Liver (tissue), 3 donors: ENCODE results near the gene PLCB1.

Experiments used
- CTCF ChIP-seq: fragments of 150-350 bp; IDR thresholded peaks from 2 replicates; pipeline ENCODE4 v1.5.1; 2017; ENCODE audit warnings: improper control_type of control experiment, low read depth, low read length; ENCODE audit not compliant: missing input control
- EGR1 ChIP-seq, 2 donors: IDR thresholded peaks; 2 replicates each; pipeline ENCODE4 v1.6.1; 2016 to 2018; ENCODE audit warnings: antibody characterized with exemption in 2 of 2, low read depth in 2 of 2
- JUND ChIP-seq, 2 donors: IDR thresholded peaks; 2 replicates each; pipeline ENCODE4 v1.6.1; 2016; ENCODE audit warnings: antibody characterized with exemption in 2 of 2
- REST ChIP-seq: IDR thresholded peaks from 2 replicates; pipeline ENCODE4 v1.6.1; 2016; ENCODE audit warnings: antibody characterized with exemption, mild to moderate bottlenecking
- donor health status: healthy.
- donor health status: healthy.

DNA sequence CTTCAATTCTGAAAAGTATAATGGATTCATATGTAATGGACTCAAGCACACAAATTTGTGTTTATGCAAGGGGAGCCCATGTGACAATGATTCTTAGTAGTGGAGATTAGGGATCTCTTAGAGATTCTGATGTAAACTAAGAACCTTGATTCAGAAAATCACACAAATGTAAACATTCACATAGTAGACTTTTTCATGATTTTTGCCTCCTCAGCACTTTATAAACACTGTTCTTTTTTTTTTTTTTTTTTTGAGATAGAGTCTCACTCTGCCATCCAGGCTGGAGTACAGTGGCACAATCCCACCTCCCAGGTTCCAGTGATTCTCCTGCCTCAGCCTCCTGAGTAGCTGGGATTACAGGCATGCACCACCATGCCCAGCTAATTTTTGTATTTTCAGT, 766.8 kb downstream of the PLCB1 start:
- no peak for TF ChIP-seq REST
- TF ChIP-seq CTCF, result no peak
- TF ChIP-seq EGR1 (IDR thresholded peaks at IDR 0.05; ENCODE audit: low read depth in 2 of 2), result no peak
- TF ChIP-seq JUND (IDR thresholded peaks at IDR 0.05), result no peak
